NB4 (cell line): ENCODE results near the gene MYO6.

Experiments
- POLR2A ChIP-seq: IDR thresholded peaks from 2 replicates; pipeline ENCODE4 v1.6.1; 2011; ENCODE audit warnings: mild to moderate bottlenecking; ENCODE audit not compliant: insufficient read length; ENCODE audit errors: extremely low read depth
- TF ChIP-seq, protein P1 (sequence below): IDR thresholded peaks from one replicate; pipeline ENCODE4 v1.5.1; 2012; ENCODE audit warnings: low read depth, low read length
- TF ChIP-seq, protein P2 (sequence below): IDR thresholded peaks from 2 replicates; pipeline ENCODE4 v1.6.1; 2011; ENCODE audit warnings: low read depth, low read length

DNA sequence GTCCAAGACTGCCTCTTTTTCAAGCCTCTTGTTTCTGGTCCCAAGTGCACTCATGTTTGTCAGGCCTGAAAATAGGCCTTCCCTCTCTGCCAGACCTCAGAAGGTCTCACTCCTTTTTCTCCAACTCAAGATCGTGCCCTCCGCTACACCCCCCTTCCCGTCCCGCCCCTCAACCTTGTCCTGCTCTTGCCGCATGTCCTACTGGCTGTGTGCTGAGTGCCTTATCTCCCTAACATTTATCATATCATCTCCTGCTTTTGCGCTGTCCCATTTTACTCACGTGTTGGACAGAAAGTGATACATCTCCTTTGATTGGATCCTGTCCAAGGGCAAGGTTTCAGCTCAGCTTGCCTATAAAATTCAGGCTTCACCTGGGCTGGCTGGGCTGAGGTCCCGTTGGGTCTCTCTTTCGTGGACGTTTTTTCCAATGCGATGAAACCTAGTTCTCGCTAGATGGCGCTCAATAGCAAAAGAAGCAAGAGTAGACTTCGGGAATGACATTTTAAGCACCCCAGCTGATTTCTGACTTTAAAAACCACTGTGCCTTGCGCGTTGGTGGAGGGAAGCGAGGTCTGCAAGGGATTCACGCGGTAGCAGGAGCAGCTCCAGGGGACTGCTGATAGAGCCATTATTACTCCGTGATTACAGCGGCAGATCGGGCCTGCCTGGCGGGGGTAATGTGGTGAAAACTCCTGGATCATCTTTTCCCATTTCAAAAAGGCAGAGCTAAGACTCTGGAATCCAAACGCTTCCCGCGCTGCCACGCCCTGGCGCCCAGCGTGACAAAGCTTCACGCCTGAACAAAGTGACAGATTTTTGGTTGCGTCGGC, 185.8 kb downstream of the MYO6 start:
- TF ChIP-seq, protein P1, sequence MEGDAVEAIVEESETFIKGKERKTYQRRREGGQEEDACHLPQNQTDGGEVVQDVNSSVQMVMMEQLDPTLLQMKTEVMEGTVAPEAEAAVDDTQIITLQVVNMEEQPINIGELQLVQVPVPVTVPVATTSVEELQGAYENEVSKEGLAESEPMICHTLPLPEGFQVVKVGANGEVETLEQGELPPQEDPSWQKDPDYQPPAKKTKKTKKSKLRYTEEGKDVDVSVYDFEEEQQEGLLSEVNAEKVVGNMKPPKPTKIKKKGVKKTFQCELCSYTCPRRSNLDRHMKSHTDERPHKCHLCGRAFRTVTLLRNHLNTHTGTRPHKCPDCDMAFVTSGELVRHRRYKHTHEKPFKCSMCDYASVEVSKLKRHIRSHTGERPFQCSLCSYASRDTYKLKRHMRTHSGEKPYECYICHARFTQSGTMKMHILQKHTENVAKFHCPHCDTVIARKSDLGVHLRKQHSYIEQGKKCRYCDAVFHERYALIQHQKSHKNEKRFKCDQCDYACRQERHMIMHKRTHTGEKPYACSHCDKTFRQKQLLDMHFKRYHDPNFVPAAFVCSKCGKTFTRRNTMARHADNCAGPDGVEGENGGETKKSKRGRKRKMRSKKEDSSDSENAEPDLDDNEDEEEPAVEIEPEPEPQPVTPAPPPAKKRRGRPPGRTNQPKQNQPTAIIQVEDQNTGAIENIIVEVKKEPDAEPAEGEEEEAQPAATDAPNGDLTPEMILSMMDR, result peak; percentile 76
- no peak for TF ChIP-seq POLR2A
- TF ChIP-seq, protein P2, sequence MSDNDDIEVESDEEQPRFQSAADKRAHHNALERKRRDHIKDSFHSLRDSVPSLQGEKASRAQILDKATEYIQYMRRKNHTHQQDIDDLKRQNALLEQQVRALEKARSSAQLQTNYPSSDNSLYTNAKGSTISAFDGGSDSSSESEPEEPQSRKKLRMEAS, result no peak
